DND-41 (cell line): ENCODE results near the gene CCDC120.
A peak's percentile ranks its signal among the peaks of the same experiment; 100 is the strongest.

Experiments used
- ATAC-seq: fragments of 200-7000 bp; cut with Tn5 transposase; 3 replicates; pipeline ENCODE4 v1.9.1; 2021; ENCODE audit warnings: low read depth; ENCODE audit not compliant: insufficient read depth
- DNase-seq: peaks from one replicate; pipeline ENCODE4 v3.0.0-alpha.2; 2020
- H2AFZ ChIP-seq: 2 replicates; pipeline ENCODE4 v1.6.0; 2012; ENCODE audit warnings: low read depth, low read length
- H3K27ac ChIP-seq: 2 replicates; pipeline ENCODE4 v1.5.1; 2012; ENCODE audit warnings: low read length, inconsistent platforms
- H3K27me3 ChIP-seq: fragments of 200-600 bp; sonication (generic); 2 replicates; pipeline ENCODE4 v1.6.0; 2012; ENCODE audit warnings: low read length, mild to moderate bottlenecking, inconsistent platforms; ENCODE audit not compliant: insufficient read depth, poor library complexity
- H3K36me3 ChIP-seq: 2 replicates; pipeline ENCODE4 v1.5.1; 2012; ENCODE audit warnings: low read length, inconsistent platforms; ENCODE audit not compliant: insufficient read depth
- H3K4me1 ChIP-seq: 2 replicates; pipeline ENCODE4 v1.5.1; 2012; ENCODE audit warnings: mild to moderate bottlenecking, low read length; ENCODE audit not compliant: insufficient read depth
- H3K4me2 ChIP-seq: 2 replicates; pipeline ENCODE4 v1.6.0; 2012; ENCODE audit warnings: mild to moderate bottlenecking, moderate library complexity, low read length, inconsistent platforms; ENCODE audit not compliant: insufficient read depth
- H3K4me3 ChIP-seq, 2 experiments: fragments of 200-600 bp in 1 of 2; shearing (Covaris generic) in 1 of 2; 2 replicates each; pipeline ENCODE4 v1.5.1; 2012 to 2016; ENCODE audit warnings: inconsistent platforms in 2 of 2, low read length in 2 of 2, mild to moderate bottlenecking in 2 of 2, low read depth in 1 of 2, moderate library complexity in 1 of 2
- H3K79me2 ChIP-seq: 2 replicates; pipeline ENCODE4 v1.6.0; 2012; ENCODE audit warnings: low read length, inconsistent platforms; ENCODE audit not compliant: insufficient read depth
- H3K9ac ChIP-seq: 2 replicates; pipeline ENCODE4 v1.6.0; 2012; ENCODE audit warnings: low read depth, mild to moderate bottlenecking, inconsistent platforms, low read length, moderate library complexity
- H3K9me3 ChIP-seq: 2 replicates; pipeline ENCODE4 v1.5.1; 2012; ENCODE audit warnings: low read length, moderate library complexity, mild to moderate bottlenecking, inconsistent platforms; ENCODE audit not compliant: insufficient read depth, severe bottlenecking
- H4K20me1 ChIP-seq: 2 replicates; pipeline ENCODE4 v1.6.0; 2012; ENCODE audit warnings: low read length; ENCODE audit not compliant: insufficient read depth
- EZH2 ChIP-seq: IDR thresholded peaks from 3 replicates; pipeline ENCODE4 v1.6.1; 2012; ENCODE audit warnings: borderline replicate concordance, low read depth, mild to moderate bottlenecking, moderate library complexity, low read length, inconsistent platforms; ENCODE audit not compliant: severe bottlenecking
- TF ChIP-seq, protein P1 (sequence below): IDR thresholded peaks from 2 replicates; pipeline ENCODE4 v1.5.1; 2012; ENCODE audit warnings: borderline replicate concordance, low read length, moderate library complexity, mild to moderate bottlenecking; ENCODE audit not compliant: poor library complexity, severe bottlenecking; ENCODE audit errors: extremely low read depth

Gene CCDC120

DNA sequence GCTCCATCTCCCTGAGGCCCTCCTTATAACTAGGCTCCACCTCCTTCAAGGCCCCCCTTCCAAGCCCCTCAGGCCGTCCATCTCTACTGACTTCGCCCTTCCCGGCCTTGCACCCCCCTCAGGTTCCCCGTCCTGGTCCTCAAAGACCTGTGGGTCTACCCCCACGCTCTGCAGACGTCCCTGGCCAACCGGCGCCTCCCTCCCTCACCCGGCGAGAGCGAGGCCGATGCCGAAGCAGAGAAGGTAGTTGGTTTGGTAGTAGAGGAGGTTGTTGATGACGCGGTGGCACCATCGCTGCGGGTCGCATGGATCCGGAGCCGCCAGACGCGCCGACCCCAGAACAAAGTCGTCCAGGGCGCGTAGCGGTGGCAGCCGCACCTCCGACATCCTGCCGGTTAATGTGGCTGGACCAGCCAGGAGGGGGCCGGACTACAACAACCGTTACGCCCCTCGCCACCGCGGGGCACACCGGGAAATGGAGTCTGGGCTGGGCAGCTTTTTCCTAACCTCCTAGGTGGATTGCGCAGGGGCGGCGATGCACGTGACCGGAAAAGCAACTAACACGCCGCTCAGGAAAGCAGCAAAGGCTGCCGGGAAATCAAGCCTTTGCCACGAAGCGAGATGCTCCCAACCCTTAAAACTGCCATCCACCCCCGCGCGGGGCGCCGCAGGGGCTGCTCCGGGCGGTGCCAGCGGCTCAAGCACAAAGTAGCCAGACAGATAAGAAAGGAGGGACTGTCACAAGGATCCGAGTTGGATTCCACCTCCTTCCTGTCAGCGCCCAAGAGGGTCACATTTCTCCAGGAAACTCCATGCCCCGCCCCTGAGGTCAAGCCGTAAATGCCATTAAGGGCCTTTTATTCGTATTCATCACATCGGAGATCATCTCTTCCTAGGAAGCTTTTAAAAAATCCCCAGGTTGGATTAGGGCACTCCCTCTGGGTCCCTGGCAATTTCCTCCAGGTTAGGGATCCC lies 15.1 kb downstream of the CCDC120 start, which contains the start of gene PRAF2:
PRAF2 (minus strand) TSS at position 402 of the 975 bp plus-strand sequence; CDS start at position 387, 15 bp downstream.
- Histone ChIP-seq H4K20me1 (no peaks in the 10 kb centered on the region; the same call in 1 of the 2 replicates), H3K4me3 (peak within 1 kb of the TSS; percentile 50 to 75), H3K9ac (peak within 1 kb of the TSS; percentile 68), H3K36me3 (peaks cover 32% of the 10 kb centered on the region), H3K27ac (peak within 1 kb of the TSS; percentile 80), H2AFZ (peak within 1 kb of the TSS; percentile 76), H3K4me2 (peak within 1 kb of the TSS; percentile 69), H3K79me2 (peaks cover 21% of the 10 kb centered on the region), H3K27me3 (no peaks in the 10 kb centered on the region), H3K9me3 (no peaks in the 10 kb centered on the region), H3K4me1 (peaks cover 32% of the 10 kb centered on the region)
- DNase-seq (peak; percentile 93), ATAC-seq (peak; percentile 98)
- TF ChIP-seq, protein P1, sequence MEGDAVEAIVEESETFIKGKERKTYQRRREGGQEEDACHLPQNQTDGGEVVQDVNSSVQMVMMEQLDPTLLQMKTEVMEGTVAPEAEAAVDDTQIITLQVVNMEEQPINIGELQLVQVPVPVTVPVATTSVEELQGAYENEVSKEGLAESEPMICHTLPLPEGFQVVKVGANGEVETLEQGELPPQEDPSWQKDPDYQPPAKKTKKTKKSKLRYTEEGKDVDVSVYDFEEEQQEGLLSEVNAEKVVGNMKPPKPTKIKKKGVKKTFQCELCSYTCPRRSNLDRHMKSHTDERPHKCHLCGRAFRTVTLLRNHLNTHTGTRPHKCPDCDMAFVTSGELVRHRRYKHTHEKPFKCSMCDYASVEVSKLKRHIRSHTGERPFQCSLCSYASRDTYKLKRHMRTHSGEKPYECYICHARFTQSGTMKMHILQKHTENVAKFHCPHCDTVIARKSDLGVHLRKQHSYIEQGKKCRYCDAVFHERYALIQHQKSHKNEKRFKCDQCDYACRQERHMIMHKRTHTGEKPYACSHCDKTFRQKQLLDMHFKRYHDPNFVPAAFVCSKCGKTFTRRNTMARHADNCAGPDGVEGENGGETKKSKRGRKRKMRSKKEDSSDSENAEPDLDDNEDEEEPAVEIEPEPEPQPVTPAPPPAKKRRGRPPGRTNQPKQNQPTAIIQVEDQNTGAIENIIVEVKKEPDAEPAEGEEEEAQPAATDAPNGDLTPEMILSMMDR, result no peak
- no peak for TF ChIP-seq EZH2

DNA sequence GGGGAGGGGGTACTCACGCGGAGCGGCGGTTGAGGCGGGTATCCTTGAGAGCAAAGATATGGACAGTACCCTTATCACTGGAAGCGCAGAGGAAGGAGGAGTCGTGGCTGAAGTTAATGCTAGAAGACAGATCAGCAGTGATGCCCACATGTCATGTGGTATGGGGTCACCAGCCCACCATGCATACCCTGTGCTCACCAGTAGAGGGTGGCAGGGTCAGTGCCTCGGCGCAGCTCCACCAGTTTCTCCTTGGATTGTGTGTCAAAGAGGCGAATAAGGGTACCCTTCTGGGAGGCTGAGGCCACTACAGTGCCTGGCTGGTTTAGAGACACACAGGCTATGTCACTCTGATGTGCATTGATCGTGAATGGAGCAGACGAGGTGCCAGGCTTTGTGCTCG lies 16.5 kb downstream of the CCDC120 start:
- DNase-seq (no peak), ATAC-seq (no peak)
- no peaks in the 10 kb centered on the region; the same call in 1 of the 2 replicates for H4K20me1 ChIP-seq
- peaks cover 39% of the 10 kb centered on the region for H3K4me1 ChIP-seq
- H3K9me3 ChIP-seq, result no peaks in the 10 kb centered on the region
- no peak overlapping the region for H2AFZ ChIP-seq
- H3K4me3 ChIP-seq, result no peak overlapping the region
- H3K9ac ChIP-seq, result no peak overlapping the region
- H3K4me2 ChIP-seq, result no peak overlapping the region
- H3K79me2 ChIP-seq, result peaks cover 27% of the 10 kb centered on the region
- H3K27me3 ChIP-seq, result no peaks in the 10 kb centered on the region
- peaks cover 32% of the 10 kb centered on the region for H3K36me3 ChIP-seq
- no peak overlapping the region for H3K27ac ChIP-seq
- no peak for TF ChIP-seq EZH2
- TF ChIP-seq, protein P1, result peak; percentile 17

DNA sequence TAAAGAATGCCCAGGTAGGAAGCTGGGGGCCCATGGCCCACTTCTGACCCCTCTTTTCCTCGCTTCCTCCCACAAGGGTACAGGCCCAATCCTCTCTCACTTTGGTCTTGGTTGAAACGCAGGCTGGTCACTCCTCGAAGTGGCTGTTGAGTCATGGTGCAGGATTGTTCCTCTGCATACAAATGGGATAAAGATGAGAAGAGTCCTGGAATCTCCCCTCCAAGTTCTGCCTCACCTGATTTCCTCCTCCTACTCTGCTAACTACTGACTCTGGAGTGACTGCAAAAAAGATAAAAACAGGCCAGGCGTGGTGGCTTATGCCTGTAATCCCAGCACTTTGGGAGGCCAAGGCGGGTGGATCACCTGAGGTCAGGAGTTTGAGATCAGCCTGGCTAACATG lies 19.1 kb downstream of the CCDC120 start:
- H4K20me1 ChIP-seq, result no peaks in the 10 kb centered on the region; the same call in 1 of the 2 replicates
- ATAC-seq, result no peak
- no peak for TF ChIP-seq EZH2
- TF ChIP-seq, protein P1, result no peak

More for the DNA sequence above, 19.1 kb downstream of the CCDC120 start:
- Histone ChIP-seq H3K9ac (no peak overlapping the region), H3K4me1 (peaks cover 28% of the 10 kb centered on the region), H3K4me2 (no peak overlapping the region), H3K27me3 (no peaks in the 10 kb centered on the region), H3K27ac (no peak overlapping the region), H3K9me3 (no peaks in the 10 kb centered on the region), H3K79me2 (peaks cover 21% of the 10 kb centered on the region), H3K4me3 (no peak overlapping the region), H3K36me3 (peaks cover 32% of the 10 kb centered on the region), H2AFZ (no peak overlapping the region)
- DNase-seq, result no peak
